HG03439 (cell line): Measurements from ENCODE around the gene SLC27A1.
"Not testable (repeated sequence)": the region's sequence is repeated elsewhere in the genome, so short reads cannot be mapped to it uniquely, and the experiment has no call there.

Source experiments
- ATAC-seq: cut with Tn5 transposase; IDR thresholded peaks from one replicate; pipeline ENCODE4 v1.9.1; 2021; ENCODE audit warnings: mild to moderate bottlenecking, moderate library complexity; ENCODE audit not compliant: unreplicated experiment

The SLC27A1 gene

DNA sequence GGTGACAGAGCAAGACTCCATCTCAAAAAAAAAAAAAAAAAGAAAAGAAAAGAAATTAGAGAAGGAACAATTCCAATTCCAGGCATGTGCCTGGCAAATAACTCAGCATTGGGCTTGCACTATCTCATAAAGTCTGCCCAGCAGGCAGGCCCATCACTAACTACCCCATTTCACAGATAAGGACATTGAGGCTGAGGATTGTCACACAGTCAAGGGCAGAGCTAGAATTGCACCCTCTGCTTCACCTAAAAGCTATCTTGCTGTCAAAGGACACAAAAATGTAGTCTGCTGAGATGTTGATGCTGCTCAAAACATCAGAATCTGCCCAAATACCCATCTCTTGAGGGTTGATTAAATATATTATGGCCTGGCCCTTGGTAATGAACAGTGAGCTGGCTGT is 64.4 kb downstream of the SLC27A1 start:
- no peak for ATAC-seq

DNA sequence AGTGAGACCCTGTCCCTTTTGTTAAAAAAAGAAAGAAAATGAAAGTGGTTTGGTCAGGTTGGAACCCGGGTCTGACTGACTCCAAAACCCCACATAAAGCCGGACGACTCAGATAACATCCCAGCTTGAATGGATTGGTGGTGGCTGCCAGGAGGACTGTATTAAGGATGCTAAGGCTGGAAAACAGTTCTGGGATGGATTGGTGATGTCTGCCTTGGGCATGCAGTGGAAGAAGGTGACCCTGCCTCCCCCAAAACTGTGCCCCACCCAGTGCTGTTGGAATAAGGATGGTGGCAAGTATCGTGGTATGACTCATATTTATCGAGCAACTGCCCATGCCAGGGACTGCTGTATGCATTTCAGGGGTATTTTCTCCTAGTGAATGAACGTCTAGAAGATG is 66.6 kb downstream of the SLC27A1 start:
- ATAC-seq: no peak

DNA sequence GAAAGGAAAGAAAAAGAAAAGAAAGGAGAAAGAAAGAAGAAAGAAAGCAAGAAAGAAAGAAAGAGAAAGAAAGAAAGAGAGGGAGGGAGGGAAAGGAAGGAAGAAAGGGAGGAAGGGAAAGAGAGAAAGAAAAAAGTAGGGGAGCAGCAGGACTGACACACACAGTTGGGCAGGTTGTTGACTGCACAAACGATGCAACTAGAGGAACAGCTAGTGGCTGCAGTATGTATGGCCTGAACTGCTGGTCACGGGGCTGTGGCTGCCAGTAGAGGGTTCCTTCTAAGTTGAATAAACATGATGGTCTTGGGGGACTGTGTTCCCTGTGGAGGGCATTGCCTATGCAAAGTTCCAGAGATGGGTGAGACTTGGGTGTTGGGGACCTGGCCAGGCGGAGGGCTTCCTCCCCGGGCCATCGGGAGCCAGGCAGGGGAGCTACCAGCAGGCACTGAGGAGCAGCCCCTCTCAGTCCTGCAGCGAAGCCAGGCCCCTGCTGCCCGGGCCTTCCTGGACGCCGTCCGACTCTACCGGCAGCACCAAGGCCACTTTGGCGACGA is 68.4 kb downstream of the SLC27A1 start:
- no peak for ATAC-seq

- ATAC-seq: no peak
Measured at GRCh38 chr19:17539238-17540117, 69.2 kb downstream of the SLC27A1 start.

- ATAC-seq: no peak
Measured at GRCh38 chr19:17540174-17540573, 69.8 kb downstream of the SLC27A1 start.

DNA sequence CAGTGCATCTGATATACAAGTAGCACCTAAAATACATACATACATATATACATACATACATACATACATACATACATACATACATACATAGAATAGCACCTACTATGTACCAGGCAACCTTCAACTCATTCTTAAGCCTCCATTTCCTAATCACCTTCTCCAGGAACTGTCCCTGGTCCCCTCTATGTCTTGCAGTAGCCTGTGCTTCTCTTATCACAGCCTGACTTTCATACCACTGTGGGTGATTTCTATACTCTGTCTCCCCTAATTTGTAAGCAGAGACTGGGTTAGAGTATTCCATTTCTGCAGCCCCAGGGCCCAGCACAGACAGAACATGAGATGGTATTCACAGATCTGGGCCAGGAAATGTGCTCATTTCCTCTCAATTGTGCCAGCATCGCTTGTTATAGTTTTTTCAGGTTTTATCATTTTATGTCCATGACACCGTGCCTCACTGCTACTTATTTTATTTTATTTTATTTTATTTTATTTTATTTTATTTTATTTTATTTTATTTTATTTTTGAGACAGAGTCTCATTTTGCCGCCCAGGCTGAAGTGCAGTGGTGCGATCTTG is 70.9 kb downstream of the SLC27A1 start:
- ATAC-seq: no peak

GRCh38 chr19:17542042-17542441 is 71.7 kb downstream of the SLC27A1 start:
- no peak for ATAC-seq

- ATAC-seq: no peak
Measured at GRCh38 chr19:17542793-17543582, 72.7 kb downstream of the SLC27A1 start.

GRCh38 chr19:17543986-17544385 is 73.7 kb downstream of the SLC27A1 start:
- ATAC-seq: no peak

- ATAC-seq: no peak
Measured at GRCh38 chr19:17544418-17544817, 74.1 kb downstream of the SLC27A1 start.

DNA sequence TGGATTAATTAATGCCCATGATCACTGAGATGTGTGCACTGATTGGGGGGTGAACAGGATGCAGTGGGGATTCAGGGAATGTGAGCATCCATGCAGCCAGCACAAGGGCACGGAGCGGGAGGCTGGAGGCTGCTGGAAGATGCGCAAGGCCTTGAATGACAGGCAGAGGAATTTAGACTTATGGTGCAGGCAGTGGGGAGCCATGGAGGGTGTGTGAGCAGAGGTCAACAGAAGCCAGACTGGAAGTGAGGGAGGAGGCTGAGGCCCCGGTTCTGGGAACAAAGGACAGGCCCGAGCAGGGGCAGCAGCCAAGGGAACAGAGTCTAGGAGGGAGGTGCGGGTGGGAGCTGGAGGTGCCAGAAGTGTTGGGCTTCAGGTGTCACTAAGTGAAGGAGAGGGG is 77.8 kb downstream of the SLC27A1 start:
- ATAC-seq: no peak

- no peak for ATAC-seq
Measured at GRCh38 chr19:17549085-17549740, 78.9 kb downstream of the SLC27A1 start.

DNA sequence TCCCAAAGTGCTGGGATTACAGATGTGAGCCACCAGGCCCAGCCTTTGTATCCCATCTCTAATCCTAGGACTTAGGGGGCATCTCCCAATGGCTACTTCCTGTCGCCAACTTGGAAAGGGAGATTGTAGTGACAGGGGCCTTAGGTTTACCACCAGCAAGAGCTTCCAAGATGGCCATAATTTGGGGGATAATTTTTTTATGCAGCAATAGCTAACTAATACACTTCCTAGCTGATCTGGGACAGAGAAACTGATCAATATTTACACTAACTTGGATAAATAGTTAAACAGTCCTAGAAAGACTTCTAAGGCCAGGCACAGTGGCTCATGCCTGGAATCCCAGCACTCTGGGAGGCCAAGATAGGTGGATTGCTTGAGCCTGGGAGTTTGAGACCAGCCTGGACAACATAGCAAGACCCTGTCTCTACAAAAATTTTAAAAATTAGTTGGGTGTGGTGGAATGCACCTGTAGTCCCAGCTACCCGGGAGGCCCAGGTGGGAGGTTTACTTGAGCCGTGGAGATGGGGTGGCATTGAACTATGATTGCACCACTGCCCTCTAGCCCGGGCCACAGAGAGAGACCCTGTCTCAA is 79.8 kb downstream of the SLC27A1 start:
- ATAC-seq: no peak

DNA sequence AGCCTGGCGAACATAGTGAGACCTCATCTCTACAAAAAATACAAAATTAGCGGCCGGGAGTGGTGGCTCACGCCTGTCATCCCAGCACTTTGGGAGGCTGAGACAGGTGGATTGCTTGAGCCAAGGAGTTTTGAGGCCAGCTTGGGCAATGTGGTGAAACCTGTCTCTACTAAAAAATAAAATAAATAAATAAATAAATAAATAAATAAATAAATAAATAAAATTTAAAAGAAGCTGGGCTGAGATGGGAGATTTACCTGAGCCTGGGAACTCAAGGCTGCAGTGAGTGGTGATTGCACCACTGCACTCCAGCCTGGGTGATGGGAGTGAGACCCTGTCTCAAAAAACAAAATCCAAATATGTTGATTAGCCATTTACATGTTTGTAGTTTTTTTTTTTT is 82.4 kb downstream of the SLC27A1 start:
- ATAC-seq: not testable (repeated sequence)

- no peak for ATAC-seq
Measured at GRCh38 chr19:17553256-17553655, 82.9 kb downstream of the SLC27A1 start.

DNA sequence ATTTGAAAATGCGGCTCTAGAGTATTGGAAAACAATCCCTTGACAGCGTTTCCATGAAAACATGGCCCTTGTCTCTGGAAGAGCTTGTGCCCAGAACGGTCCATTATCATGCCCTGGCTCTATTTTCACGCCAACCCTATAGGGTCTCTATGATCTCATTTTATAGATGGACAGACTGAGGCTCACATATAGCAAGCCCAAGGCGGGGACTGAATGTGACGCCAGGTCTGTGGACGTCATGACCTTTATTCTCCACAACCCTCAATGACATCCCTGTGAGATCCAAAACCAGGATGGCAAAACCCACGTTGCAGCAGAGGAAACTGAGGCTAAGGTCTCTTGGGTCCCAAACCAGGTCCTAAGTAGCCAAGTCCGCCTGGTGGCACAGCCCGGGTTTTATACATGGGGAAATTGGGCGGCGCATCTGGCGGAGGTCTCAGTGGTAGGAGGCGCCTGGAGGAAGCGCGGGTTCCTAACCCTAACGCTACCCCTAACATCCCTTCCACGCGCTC is 84.7 kb downstream of the SLC27A1 start:
- ATAC-seq: no peak

GRCh38 chr19:17555480-17555928 is 85.2 kb downstream of the SLC27A1 start, which contains the start of gene COLGALT1:
COLGALT1 (plus strand) TSS chr19:17555649; CDS start chr19:17555714, 65 bp downstream.
- peak; percentile 90 for ATAC-seq
